ENCODE data around the gene S100A12. TPM values are rescaled to one million over a fixed set of nuclear protein-coding genes. Genes with fewer than 3 reads are reported as not detected.

Gene S100A12
- total RNA-seq, 1 experiment from 2014 or later = not detected

- H3K4me1 ChIP-seq (replicated peaks) = no peaks in the 10 kb centered on the region
- H3K27me3 ChIP-seq (replicated peaks) = peaks cover 21% of the 10 kb centered on the region
- no peaks in the 10 kb centered on the region; the same call in 1 of the 2 replicates for H3K9me3 ChIP-seq (replicated peaks)
- no peak overlapping the region for H3K4me3 ChIP-seq
- H3K27ac ChIP-seq = no peak overlapping the region
- no peaks in the 10 kb centered on the region for H3K36me3 ChIP-seq
- peak in 1 of 2 experiments; percentile 28 for DNase-seq (ENCODE audit: low read depth in 1 of 2, low spot score in 2 of 2)
Observed at GRCh38 chr1:153358691-153358975, 16.8 kb downstream of the S100A12 start.

- peak in 1 of 2 experiments; percentile 23 for DNase-seq (ENCODE audit: low read depth in 1 of 2, low spot score in 2 of 2)
- Histone ChIP-seq H3K4me1 (replicated peaks) (no peaks in the 10 kb centered on the region), H3K36me3 (no peaks in the 10 kb centered on the region), H3K9me3 (replicated peaks) (no peaks in the 10 kb centered on the region), H3K4me3 (no peak within 1 kb of the TSS), H3K27ac (no peak within 1 kb of the TSS), H3K27me3 (replicated peaks) (peaks cover 18% of the 10 kb centered on the region)
Observed at GRCh38 chr1:153357853-153358690, 17.3 kb downstream of the S100A12 start, which contains the start of gene S100A9. Gene S100A9, plus strand, starts transcription at chr1:153357854. Its CDS starts 430 bp downstream, at chr1:153358284.

- Histone ChIP-seq H3K27me3 (replicated peaks) (peaks cover 18% of the 10 kb centered on the region), H3K4me1 (replicated peaks) (no peaks in the 10 kb centered on the region), H3K36me3 (no peaks in the 10 kb centered on the region), H3K4me3 (no peak overlapping the region), H3K9me3 (replicated peaks) (no peaks in the 10 kb centered on the region), H3K27ac (no peak overlapping the region)
- peak in 1 of 2 experiments; percentile 32 for DNase-seq (ENCODE audit: low read depth in 1 of 2, low spot score in 2 of 2)
Observed at GRCh38 chr1:153357076-153357852, 18.2 kb downstream of the S100A12 start.

- DNase-seq (ENCODE audit: low read depth in 1 of 2, low spot score in 2 of 2) = peak in 1 of 2 experiments; percentile 37
- peaks cover 23% of the 10 kb centered on the region for H3K27me3 ChIP-seq (replicated peaks)
- H3K4me1 ChIP-seq (replicated peaks) = no peaks in the 10 kb centered on the region
Observed at GRCh38 chr1:153356392-153357075, 18.9 kb downstream of the S100A12 start.

GRCh38 chr1:153355445-153356071 lies 19.9 kb downstream of the S100A12 start:
- Histone ChIP-seq H3K27me3 (replicated peaks) (peaks cover 30% of the 10 kb centered on the region), H3K4me3 (no peak overlapping the region), H3K9me3 (replicated peaks) (no peaks in the 10 kb centered on the region), H3K36me3 (no peaks in the 10 kb centered on the region), H3K27ac (no peak overlapping the region), H3K4me1 (replicated peaks) (no peaks in the 10 kb centered on the region)
- DNase-seq (ENCODE audit: low read depth in 1 of 2, low spot score in 2 of 2) = peak; percentile 6 to 46

More at GRCh38 chr1:153356392-153357075, 18.9 kb downstream of the S100A12 start:
- H3K9me3 ChIP-seq (replicated peaks) = no peaks in the 10 kb centered on the region
- no peaks in the 10 kb centered on the region for H3K36me3 ChIP-seq
- no peak overlapping the region for H3K4me3 ChIP-seq
- no peak overlapping the region for H3K27ac ChIP-seq

GRCh38 chr1:153354515-153355193 lies 20.8 kb downstream of the S100A12 start:
- Histone ChIP-seq H3K36me3 (no peaks in the 10 kb centered on the region), H3K27me3 (replicated peaks) (peaks cover 36% of the 10 kb centered on the region), H3K4me3 (no peak overlapping the region), H3K9me3 (replicated peaks) (no peaks in the 10 kb centered on the region), H3K27ac (no peak overlapping the region), H3K4me1 (replicated peaks) (no peaks in the 10 kb centered on the region)
- DNase-seq (ENCODE audit: low read depth in 1 of 2, low spot score in 2 of 2) = peak in 1 of 2 experiments; percentile 26

GRCh38 chr1:153353226-153353947 lies 22.0 kb downstream of the S100A12 start:
- Histone ChIP-seq H3K4me3 (no peak overlapping the region), H3K27me3 (replicated peaks) (peaks cover 44% of the 10 kb centered on the region), H3K27ac (no peak overlapping the region), H3K9me3 (replicated peaks) (no peaks in the 10 kb centered on the region), H3K36me3 (no peaks in the 10 kb centered on the region), H3K4me1 (replicated peaks) (no peaks in the 10 kb centered on the region)
- DNase-seq (ENCODE audit: low read depth in 1 of 2, low spot score in 2 of 2) = peak in 1 of 2 experiments; percentile 33

- Histone ChIP-seq H3K4me3 (no peak overlapping the region), H3K9me3 (replicated peaks) (no peaks in the 10 kb centered on the region), H3K27me3 (replicated peaks) (peaks cover 41% of the 10 kb centered on the region), H3K4me1 (replicated peaks) (no peaks in the 10 kb centered on the region), H3K27ac (no peak overlapping the region), H3K36me3 (no peaks in the 10 kb centered on the region)
- peak; percentile 39 to 57 for DNase-seq (ENCODE audit: low read depth in 1 of 2, low spot score in 2 of 2)
Observed at GRCh38 chr1:153352523-153352922, 22.9 kb downstream of the S100A12 start.

GRCh38 chr1:153350321-153350957 lies 25.0 kb downstream of the S100A12 start:
- Histone ChIP-seq H3K27me3 (replicated peaks) (peaks cover 43% of the 10 kb centered on the region), H3K4me3 (no peak overlapping the region), H3K27ac (no peak overlapping the region), H3K36me3 (no peaks in the 10 kb centered on the region), H3K4me1 (replicated peaks) (no peaks in the 10 kb centered on the region), H3K9me3 (replicated peaks) (no peaks in the 10 kb centered on the region)
- DNase-seq (ENCODE audit: low read depth in 1 of 2, low spot score in 2 of 2) = no peak

- H3K4me3 ChIP-seq = no peak overlapping the region
- no peak overlapping the region for H3K27ac ChIP-seq
- DNase-seq (ENCODE audit: low read depth in 1 of 2, low spot score in 2 of 2) = no peak
- no peaks in the 10 kb centered on the region for H3K36me3 ChIP-seq
- H3K9me3 ChIP-seq (replicated peaks) = no peaks in the 10 kb centered on the region
- H3K27me3 ChIP-seq (replicated peaks) = peaks cover 39% of the 10 kb centered on the region
- H3K4me1 ChIP-seq (replicated peaks) = no peaks in the 10 kb centered on the region
Observed at GRCh38 chr1:153349363-153350320, 25.8 kb downstream of the S100A12 start.

Data from SJSA1 (cell line).